ENCODE data around the gene BDH1.

- TF ChIP-seq CTCF (IDR thresholded peaks at IDR 0.05) (no peak), POLR2A (IDR thresholded peaks at IDR 0.05) (no peak)
Observed at GRCh38 chr3:197592361-197593045, 36.7 kb upstream of the BDH1 start.
